Hematopoietic multipotent progenitor cell (in vitro differentiated cells): ENCODE data around the gene PPARA. TPM values are rescaled to one million over a fixed set of nuclear protein-coding genes. Genes with fewer than 3 reads are reported as not detected.

Experiments used
- DNase-seq, 3 donors: peaks; one replicate each; pipeline ENCODE4 v3.0.0-alpha.2; 2011 to 2015; ENCODE audit warnings: low read depth in 2 of 3, low spot score in 2 of 3
- total RNA-seq: library from RNA; depleted of rRNA; stranded (reverse); fragments of >200 nt; gene quantifications from one replicate; pipeline ENCODE4 v1.2.3, GENCODE V29; 2012

Gene PPARA
- total RNA-seq, 1 donor, result 12.7 TPM

- peak in 2 of 3 donors; percentile 80 to 90 for DNase-seq
Measured at GRCh38 chr22:46287873-46288751, 137.8 kb downstream of the PPARA start.

- no peak for DNase-seq
Measured at GRCh38 chr22:46288846-46289243, 138.5 kb downstream of the PPARA start.

- DNase-seq, result no peak
Measured at GRCh38 chr22:46289244-46289891, 139.0 kb downstream of the PPARA start.

- no peak for DNase-seq
Measured at GRCh38 chr22:46290121-46290842, 140.0 kb downstream of the PPARA start.

- DNase-seq, result no peak
Measured at GRCh38 chr22:46290843-46291785, 140.8 kb downstream of the PPARA start.

GRCh38 chr22:46292173-46292572 lies 141.8 kb downstream of the PPARA start:
- DNase-seq, result no peak

GRCh38 chr22:46292732-46293131 lies 142.4 kb downstream of the PPARA start:
- DNase-seq, result no peak

Other genes starting within 250 kb of the PPARA start
- under 0.01 TPM for gene WNT7B, start 173.4 kb upstream of the PPARA start, total RNA-seq
- 18.9 TPM for gene CDPF1, start 99.8 kb downstream of the PPARA start, total RNA-seq
- gene PKDREJ, start 112.8 kb downstream of the PPARA start, total RNA-seq, result under 0.01 TPM
- 39.3 TPM for gene TTC38, start 117.5 kb downstream of the PPARA start, total RNA-seq
- gene GTSE1, start 146.3 kb downstream of the PPARA start, total RNA-seq, result 1.6 TPM
- gene TRMU, start 185.2 kb downstream of the PPARA start, total RNA-seq, result 29.1 TPM